ENCODE data around the gene POLR1G.

GRCh38 chr19:45402298-45403061 is 4.0 kb upstream of the POLR1G start:
- TF ChIP-seq YY1 (IDR thresholded peaks at IDR 0.05; ENCODE audit: insufficient read depth, insufficient read length) (no peak), ZNF274 (IDR thresholded peaks at IDR 0.05; ENCODE audit: low read depth, low read length) (no peak)

Data from NT2/D1 (cell line).